ENCODE results near the gene CDK6.

Gene CDK6

GRCh38 chr7:92720604-92721350 is 115.6 kb downstream of the CDK6 start:
- Histone ChIP-seq H3K79me1 (ENCODE audit: low read depth, low read length) (no peaks in the 10 kb centered on the region), H2AK5ac (ENCODE audit: low read depth, low read length) (no peak overlapping the region), H3K4me2 (ENCODE audit: insufficient read depth, low read length, poor library complexity, severe bottlenecking) (no peak overlapping the region), H4K8ac (ENCODE audit: low read depth, low read length) (no peak overlapping the region), H3K9me3 (replicated peaks in 1 of 2; ENCODE audit: control insufficient read depth in 2 of 2, insufficient read depth in 1 of 2, low read depth in 1 of 2, low read length in 2 of 2) (no peaks in the 10 kb centered on the region), H2AFZ (ENCODE audit: low read length) (no peak overlapping the region), H3K36me3 (replicated peaks in 1 of 2; ENCODE audit: control insufficient read depth in 2 of 2, insufficient read depth in 2 of 2, low read length in 2 of 2) (peaks cover 0 to 53% of the 10 kb centered on the region in 2 donors), H2BK5ac (ENCODE audit: low read length) (no peak overlapping the region), H3K27me3 (ENCODE audit: control insufficient read depth in 3 of 3, insufficient read depth in 3 of 3, low read depth in 1 of 3, low read length in 3 of 3) (no peaks in the 10 kb centered on the region), H3K14ac (ENCODE audit: low read length) (no peak overlapping the region), H3K4me3 (ENCODE audit: low read length in 2 of 2) (no peak overlapping the region), H4K91ac (ENCODE audit: low read depth, low read length, poor library complexity) (no peak overlapping the region), H3K4ac (ENCODE audit: low read length) (no peak overlapping the region), H3K23ac (ENCODE audit: low read depth, low read length, poor library complexity) (no peak overlapping the region), H2BK120ac (ENCODE audit: low read depth, low read length) (no peak overlapping the region), H3K18ac (ENCODE audit: low read length) (no peak overlapping the region), H3K27ac (replicated peaks; ENCODE audit: low read length) (no peak overlapping the region), H2BK12ac (ENCODE audit: low read length) (no peak overlapping the region), H3K4me1 (ENCODE audit: control insufficient read depth in 2 of 2, insufficient read depth in 1 of 2, low read depth in 1 of 2, low read length in 2 of 2) (peaks cover 2 to 4% of the 10 kb centered on the region in 2 donors), H2BK15ac (ENCODE audit: low read length) (no peak overlapping the region), H3K9ac (ENCODE audit: low read depth, low read length, poor library complexity) (no peak overlapping the region)
- no peak for DNase-seq (ENCODE audit: low spot score)
- WGBS, 2 donors (ENCODE audit: extremely low coverage in 2 of 2, insufficient read length in 2 of 2, insufficient replicate concordance in 1 of 2): no CpG with 5 or more reads among the region's 4 CpGs

GRCh38 chr7:92717993-92718716 is 118.2 kb downstream of the CDK6 start:
- WGBS, 2 donors (ENCODE audit: extremely low coverage in 2 of 2, insufficient read length in 2 of 2, insufficient replicate concordance in 1 of 2): no CpG with 5 or more reads among the region's 18 CpGs
- no peak overlapping the region for H2AFZ ChIP-seq (ENCODE audit: low read length)
- no peak overlapping the region for H2AK5ac ChIP-seq (ENCODE audit: low read depth, low read length)
- no peaks in the 10 kb centered on the region for H3K4me1 ChIP-seq (ENCODE audit: control insufficient read depth in 2 of 2, insufficient read depth in 1 of 2, low read depth in 1 of 2, low read length in 2 of 2)
- no peaks in the 10 kb centered on the region for H3K27me3 ChIP-seq (ENCODE audit: control insufficient read depth in 3 of 3, insufficient read depth in 3 of 3, low read depth in 1 of 3, low read length in 3 of 3)
- H2BK120ac ChIP-seq (ENCODE audit: low read depth, low read length): no peak overlapping the region
- no peak overlapping the region for H3K9ac ChIP-seq (ENCODE audit: low read depth, low read length, poor library complexity)
- H3K79me1 ChIP-seq (ENCODE audit: low read depth, low read length): no peaks in the 10 kb centered on the region
- no peak overlapping the region for H2BK12ac ChIP-seq (ENCODE audit: low read length)
- no peak overlapping the region for H3K18ac ChIP-seq (ENCODE audit: low read length)
- H4K8ac ChIP-seq (ENCODE audit: low read depth, low read length): no peak overlapping the region
- no peak overlapping the region for H3K4me3 ChIP-seq (ENCODE audit: low read length in 2 of 2)
- no peaks in the 10 kb centered on the region for H3K9me3 ChIP-seq (replicated peaks in 1 of 2; ENCODE audit: control insufficient read depth in 2 of 2, insufficient read depth in 1 of 2, low read depth in 1 of 2, low read length in 2 of 2)
- H2BK5ac ChIP-seq (ENCODE audit: low read length): no peak overlapping the region
- no peak overlapping the region for H4K91ac ChIP-seq (ENCODE audit: low read depth, low read length, poor library complexity)
- no peak for DNase-seq (ENCODE audit: low spot score)
- peaks cover 0 to 32% of the 10 kb centered on the region in 2 donors for H3K36me3 ChIP-seq (replicated peaks in 1 of 2; ENCODE audit: control insufficient read depth in 2 of 2, insufficient read depth in 2 of 2, low read length in 2 of 2)
- H3K4me2 ChIP-seq (ENCODE audit: insufficient read depth, low read length, poor library complexity, severe bottlenecking): no peak overlapping the region
- H3K27ac ChIP-seq (replicated peaks; ENCODE audit: low read length): no peak overlapping the region
- no peak overlapping the region for H2BK15ac ChIP-seq (ENCODE audit: low read length)
- no peak overlapping the region for H3K14ac ChIP-seq (ENCODE audit: low read length)
- no peak overlapping the region for H3K23ac ChIP-seq (ENCODE audit: low read depth, low read length, poor library complexity)
- H3K4ac ChIP-seq (ENCODE audit: low read length): no peak overlapping the region

GRCh38 chr7:92717623-92717992 is 118.8 kb downstream of the CDK6 start:
- Histone ChIP-seq H3K27me3 (ENCODE audit: control insufficient read depth in 3 of 3, insufficient read depth in 3 of 3, low read depth in 1 of 3, low read length in 3 of 3) (no peaks in the 10 kb centered on the region), H3K23ac (ENCODE audit: low read depth, low read length, poor library complexity) (no peak overlapping the region), H3K36me3 (replicated peaks in 1 of 2; ENCODE audit: control insufficient read depth in 2 of 2, insufficient read depth in 2 of 2, low read length in 2 of 2) (peaks cover 0 to 32% of the 10 kb centered on the region in 2 donors), H3K27ac (replicated peaks; ENCODE audit: low read length) (no peak overlapping the region), H4K8ac (ENCODE audit: low read depth, low read length) (no peak overlapping the region), H3K79me1 (ENCODE audit: low read depth, low read length) (no peaks in the 10 kb centered on the region), H2BK15ac (ENCODE audit: low read length) (no peak overlapping the region), H3K4me1 (ENCODE audit: control insufficient read depth in 2 of 2, insufficient read depth in 1 of 2, low read depth in 1 of 2, low read length in 2 of 2) (no peaks in the 10 kb centered on the region), H2BK5ac (ENCODE audit: low read length) (no peak overlapping the region), H2AK5ac (ENCODE audit: low read depth, low read length) (no peak overlapping the region), H3K18ac (ENCODE audit: low read length) (no peak overlapping the region), H2BK12ac (ENCODE audit: low read length) (no peak overlapping the region), H3K9me3 (replicated peaks in 1 of 2; ENCODE audit: control insufficient read depth in 2 of 2, insufficient read depth in 1 of 2, low read depth in 1 of 2, low read length in 2 of 2) (no peaks in the 10 kb centered on the region), H2AFZ (ENCODE audit: low read length) (no peak overlapping the region), H2BK120ac (ENCODE audit: low read depth, low read length) (no peak overlapping the region), H3K14ac (ENCODE audit: low read length) (no peak overlapping the region), H3K4ac (ENCODE audit: low read length) (no peak overlapping the region), H3K4me3 (ENCODE audit: low read length in 2 of 2) (no peak overlapping the region), H3K4me2 (ENCODE audit: insufficient read depth, low read length, poor library complexity, severe bottlenecking) (no peak overlapping the region), H3K9ac (ENCODE audit: low read depth, low read length, poor library complexity) (no peak overlapping the region), H4K91ac (ENCODE audit: low read depth, low read length, poor library complexity) (no peak overlapping the region)
- DNase-seq (ENCODE audit: low spot score): no peak
- WGBS, 2 donors (ENCODE audit: extremely low coverage in 2 of 2, insufficient read length in 2 of 2, insufficient replicate concordance in 1 of 2): no CpG with 5 or more reads among the region's 7 CpGs

- Histone ChIP-seq H4K91ac (ENCODE audit: low read depth, low read length, poor library complexity) (no peak overlapping the region), H3K27me3 (ENCODE audit: control insufficient read depth in 3 of 3, insufficient read depth in 3 of 3, low read depth in 1 of 3, low read length in 3 of 3) (no peaks in the 10 kb centered on the region), H3K4ac (ENCODE audit: low read length) (no peak overlapping the region), H3K14ac (ENCODE audit: low read length) (no peak overlapping the region), H2BK12ac (ENCODE audit: low read length) (no peak overlapping the region), H3K79me1 (ENCODE audit: low read depth, low read length) (no peaks in the 10 kb centered on the region), H3K4me2 (ENCODE audit: insufficient read depth, low read length, poor library complexity, severe bottlenecking) (no peak overlapping the region), H3K4me3 (ENCODE audit: low read length in 2 of 2) (no peak overlapping the region), H2BK15ac (ENCODE audit: low read length) (no peak overlapping the region), H2AFZ (ENCODE audit: low read length) (no peak overlapping the region), H3K23ac (ENCODE audit: low read depth, low read length, poor library complexity) (no peak overlapping the region), H2AK5ac (ENCODE audit: low read depth, low read length) (no peak overlapping the region), H3K4me1 (ENCODE audit: control insufficient read depth in 2 of 2, insufficient read depth in 1 of 2, low read depth in 1 of 2, low read length in 2 of 2) (no peaks in the 10 kb centered on the region), H3K36me3 (replicated peaks in 1 of 2; ENCODE audit: control insufficient read depth in 2 of 2, insufficient read depth in 2 of 2, low read length in 2 of 2) (peaks cover 0 to 28% of the 10 kb centered on the region in 2 donors), H3K27ac (replicated peaks; ENCODE audit: low read length) (no peak overlapping the region), H3K18ac (ENCODE audit: low read length) (no peak overlapping the region), H2BK5ac (ENCODE audit: low read length) (no peak overlapping the region), H3K9ac (ENCODE audit: low read depth, low read length, poor library complexity) (no peak overlapping the region), H2BK120ac (ENCODE audit: low read depth, low read length) (no peak overlapping the region), H4K8ac (ENCODE audit: low read depth, low read length) (no peak overlapping the region), H3K9me3 (replicated peaks in 1 of 2; ENCODE audit: control insufficient read depth in 2 of 2, insufficient read depth in 1 of 2, low read depth in 1 of 2, low read length in 2 of 2) (no peaks in the 10 kb centered on the region)
- no CpG with 5 or more reads among the region's 4 CpGs for WGBS, 2 donors (ENCODE audit: extremely low coverage in 2 of 2, insufficient read length in 2 of 2, insufficient replicate concordance in 1 of 2)
- no peak for DNase-seq (ENCODE audit: low spot score)
These were observed 119.4 kb downstream of the CDK6 start for GRCh38 chr7:92716825-92717580.

Data from neuronal stem cell (in vitro differentiated cells).